PC-9 (cell line): ENCODE results near the gene PLXDC1.

Source experiments
- CTCF ChIP-seq: fragments of 200-600 bp; sonication (generic); conservative IDR thresholded peaks from 2 replicates; pipeline ENCODE4 v1.6.1; 2017; ENCODE audit warnings: mixed run types, antibody characterized with exemption, mild to moderate bottlenecking, moderate library complexity
- EZH2 ChIP-seq: fragments of 200-600 bp; sonication (generic); IDR thresholded peaks from 2 replicates; pipeline ENCODE4 v1.8.0; 2017; ENCODE audit warnings: antibody characterized with exemption, low read depth

- TF ChIP-seq CTCF (no peak), EZH2 (no peak)
These were observed 87.1 kb downstream of the PLXDC1 start for GRCh38 chr17:39064374-39064773.
